Mesenchymal stem cell (in vitro differentiated cells and primary cell): Measurements from ENCODE around the gene IGSF11.

Source experiments
- DNase-seq: peaks from one replicate; pipeline ENCODE4 v3.0.0-alpha.2; 2013
- H2AFZ ChIP-seq: one replicate; pipeline ENCODE4 v1.6.1; 2013; ENCODE audit warnings: low read depth, mild to moderate bottlenecking, control low read depth, inconsistent platforms, low read length, moderate library complexity
- H2AK5ac ChIP-seq: 2 replicates; pipeline ENCODE4 v1.6.1; 2013; ENCODE audit warnings: low read length, moderate library complexity, mild to moderate bottlenecking, inconsistent platforms; ENCODE audit not compliant: severe bottlenecking
- H2BK120ac ChIP-seq: one replicate; pipeline ENCODE4 v1.6.1; 2013; ENCODE audit warnings: low read depth, mild to moderate bottlenecking, inconsistent platforms, low read length, moderate library complexity
- H2BK12ac ChIP-seq, 2 experiments: one replicate each; pipeline ENCODE4 v1.6.1; 2013; ENCODE audit warnings: inconsistent platforms in 2 of 2, low read length in 2 of 2, mild to moderate bottlenecking in 2 of 2, moderate library complexity in 2 of 2, control low read depth in 1 of 2
- H2BK15ac ChIP-seq: one replicate; pipeline ENCODE4 v1.6.1; 2013; ENCODE audit warnings: mild to moderate bottlenecking, low read depth, inconsistent platforms; ENCODE audit not compliant: poor library complexity, severe bottlenecking
- H2BK5ac ChIP-seq: 2 replicates; pipeline ENCODE4 v1.6.1; 2013; ENCODE audit warnings: low read depth, mild to moderate bottlenecking, low read length, control low read depth, inconsistent platforms; ENCODE audit not compliant: poor library complexity, severe bottlenecking
- H3K14ac ChIP-seq, 2 experiments: one replicate each; pipeline ENCODE4 v1.6.1; 2013; ENCODE audit warnings: inconsistent platforms in 2 of 2, low read length in 2 of 2, control low read depth in 1 of 2, mild to moderate bottlenecking in 1 of 2, moderate library complexity in 1 of 2
- H3K18ac ChIP-seq, 2 experiments: one replicate each; pipeline ENCODE4 v1.6.1; 2013; ENCODE audit warnings: inconsistent platforms in 2 of 2, low read length in 2 of 2, control low read depth in 1 of 2, low read depth in 1 of 2, mild to moderate bottlenecking in 1 of 2
- H3K23ac ChIP-seq, 2 experiments: one replicate each; pipeline ENCODE4 v1.6.1; 2013; ENCODE audit warnings: inconsistent platforms in 2 of 2, low read length in 2 of 2, mild to moderate bottlenecking in 2 of 2, moderate library complexity in 2 of 2, control low read depth in 1 of 2
- H3K27ac ChIP-seq: 2 replicates; pipeline ENCODE4 v1.5.1; 2013; ENCODE audit warnings: mild to moderate bottlenecking, moderate library complexity, low read length, control low read depth, inconsistent platforms; ENCODE audit not compliant: poor library complexity, severe bottlenecking
- H3K27me3 ChIP-seq, 2 experiments: 2 replicates each; pipeline versions ENCODE4 v1.6.1 to v1.7.0; 2013; ENCODE audit warnings: low read length in 2 of 2, mild to moderate bottlenecking in 2 of 2, moderate library complexity in 2 of 2, control low read depth in 1 of 2, inconsistent platforms in 1 of 2; ENCODE audit not compliant: control insufficient read depth in 1 of 2, insufficient read depth in 1 of 2
- H3K36me3 ChIP-seq, 2 experiments: 2 replicates each; pipeline versions ENCODE4 v1.6.1 to v1.7.0; 2013; ENCODE audit warnings: low read length in 2 of 2, control low read depth in 1 of 2, inconsistent platforms in 1 of 2, low read depth in 1 of 2, mild to moderate bottlenecking in 1 of 2; ENCODE audit not compliant: insufficient read depth in 2 of 2, control insufficient read depth in 1 of 2
- H3K4ac ChIP-seq, 2 experiments: one replicate each; pipeline ENCODE4 v1.6.1; 2013; ENCODE audit warnings: inconsistent platforms in 2 of 2, low read length in 2 of 2, mild to moderate bottlenecking in 2 of 2, moderate library complexity in 2 of 2, control low read depth in 1 of 2, low read depth in 1 of 2
- H3K4me1 ChIP-seq: 2 replicates; pipeline ENCODE4 v1.6.1; 2013; ENCODE audit warnings: low read depth, low read length, control low read depth; ENCODE audit not compliant: control insufficient read depth, insufficient read depth
- H3K4me2 ChIP-seq: 2 replicates; pipeline ENCODE4 v1.6.1; 2013; ENCODE audit warnings: low read length, mild to moderate bottlenecking, inconsistent platforms; ENCODE audit not compliant: poor library complexity, severe bottlenecking
- H3K4me3 ChIP-seq, 2 experiments: 2 replicates each; pipeline versions ENCODE4 v1.5.1 to v1.7.0; 2013; ENCODE audit warnings: low read length in 2 of 2, mild to moderate bottlenecking in 2 of 2, control low read depth in 1 of 2, low read depth in 1 of 2; ENCODE audit not compliant: insufficient read depth in 1 of 2
- H3K79me1 ChIP-seq: replicated peaks from 2 replicates; pipeline ENCODE4 v1.6.1; 2013; ENCODE audit warnings: mild to moderate bottlenecking, control low read depth, low read length, inconsistent platforms; ENCODE audit not compliant: poor library complexity, severe bottlenecking
- H3K9ac ChIP-seq: 2 replicates; pipeline ENCODE4 v1.7.0; 2013; ENCODE audit warnings: mild to moderate bottlenecking, low read length, moderate library complexity
- H3K9me3 ChIP-seq: 2 replicates; pipeline ENCODE4 v1.7.0; 2013; ENCODE audit warnings: mild to moderate bottlenecking, low read length; ENCODE audit not compliant: control insufficient read depth
- H4K8ac ChIP-seq: one replicate; pipeline ENCODE4 v1.6.1; 2013; ENCODE audit warnings: inconsistent platforms, mild to moderate bottlenecking, low read length, moderate library complexity
- H4K91ac ChIP-seq: one replicate; pipeline ENCODE4 v1.6.1; 2013; ENCODE audit warnings: mild to moderate bottlenecking, low read length, inconsistent platforms
- WGBS: methylation state at CpG from one replicate; pipeline ENCODE4 v1.1.7; 2013; ENCODE audit warnings: mixed read lengths; 5-methylcytosine and 5-hydroxymethylcytosine counted together

IGSF11 gene

GRCh38 chr3:119013951-119014350 lies 20.7 kb downstream of the IGSF11 start:
- DNase-seq, result no peak
- no peak overlapping the region for H3K9ac ChIP-seq
- H2BK15ac ChIP-seq, result no peak overlapping the region
- H2BK120ac ChIP-seq, result no peak overlapping the region
- no peaks in the 10 kb centered on the region for H3K4me1 ChIP-seq
- H2BK5ac ChIP-seq, result no peak overlapping the region
- no peak overlapping the region for H3K4me2 ChIP-seq
- no peaks in the 10 kb centered on the region for H3K9me3 ChIP-seq
- H4K91ac ChIP-seq, result no peak overlapping the region
- no peak overlapping the region for H2AK5ac ChIP-seq
- H3K23ac ChIP-seq, result no peak overlapping the region
- H2AFZ ChIP-seq, result no peak overlapping the region
- no peaks in the 10 kb centered on the region for H3K79me1 ChIP-seq
- H3K14ac ChIP-seq, result no peak overlapping the region
- H3K27ac ChIP-seq, result no peak overlapping the region
- H3K27me3 ChIP-seq, result peaks cover 0 to 5% of the 10 kb centered on the region in 2 experiments
- no peak overlapping the region for H3K18ac ChIP-seq
- H2BK12ac ChIP-seq, result no peak overlapping the region
- H3K4me3 ChIP-seq, result no peak overlapping the region
- no peaks in the 10 kb centered on the region for H3K36me3 ChIP-seq
- no CpG with 5 or more reads among the region's 3 CpGs for WGBS
- no peak overlapping the region for H3K4ac ChIP-seq
- no peak overlapping the region for H4K8ac ChIP-seq

- H3K14ac ChIP-seq, result no peak overlapping the region
- no peak overlapping the region for H3K18ac ChIP-seq
- no peak overlapping the region for H3K9ac ChIP-seq
- H3K36me3 ChIP-seq, result no peaks in the 10 kb centered on the region
- no peak overlapping the region for H2BK15ac ChIP-seq
- H3K27ac ChIP-seq, result no peak overlapping the region
- no peak overlapping the region for H3K23ac ChIP-seq
- no peak overlapping the region for H2AFZ ChIP-seq
- no peak overlapping the region for H2BK12ac ChIP-seq
- no peak overlapping the region for H2AK5ac ChIP-seq
- no peaks in the 10 kb centered on the region for H3K79me1 ChIP-seq
- H3K4me3 ChIP-seq, result no peak overlapping the region
- H3K9me3 ChIP-seq, result no peaks in the 10 kb centered on the region
- H3K4ac ChIP-seq, result no peak overlapping the region
- H4K8ac ChIP-seq, result no peak overlapping the region
- peaks cover 0 to 5% of the 10 kb centered on the region in 2 experiments for H3K27me3 ChIP-seq
- H4K91ac ChIP-seq, result no peak overlapping the region
- no peaks in the 10 kb centered on the region for H3K4me1 ChIP-seq
- DNase-seq, result no peak
- no peak overlapping the region for H2BK120ac ChIP-seq
- no peak overlapping the region for H2BK5ac ChIP-seq
- 91% methylated on average over 1 of the region's 1 CpG for WGBS
- H3K4me2 ChIP-seq, result no peak overlapping the region
Observed at GRCh38 chr3:119011528-119011927, 23.1 kb downstream of the IGSF11 start.

- no peak overlapping the region for H2AK5ac ChIP-seq
- no peak for DNase-seq
Observed at GRCh38 chr3:118997190-118997589, 37.5 kb downstream of the IGSF11 start.

GRCh38 chr3:118991775-118992174 lies 42.9 kb downstream of the IGSF11 start:
- Histone ChIP-seq H2AFZ (no peak overlapping the region), H3K27ac (no peak overlapping the region), H3K18ac (no peak overlapping the region), H3K4me3 (no peak overlapping the region), H3K4me2 (no peak overlapping the region), H3K4me1 (no peaks in the 10 kb centered on the region), H2AK5ac (no peak overlapping the region), H2BK5ac (no peak overlapping the region), H3K9ac (no peak overlapping the region), H2BK120ac (no peak overlapping the region), H4K8ac (no peak overlapping the region), H4K91ac (no peak overlapping the region), H3K14ac (no peak overlapping the region), H3K36me3 (no peaks in the 10 kb centered on the region), H2BK12ac (no peak overlapping the region), H3K4ac (no peak overlapping the region), H2BK15ac (no peak overlapping the region), H3K23ac (no peak overlapping the region), H3K27me3 (peaks cover 4 to 9% of the 10 kb centered on the region in 2 experiments), H3K79me1 (no peaks in the 10 kb centered on the region), H3K9me3 (no peaks in the 10 kb centered on the region)
- 92% methylated on average over 2 of the region's 3 CpGs for WGBS
- DNase-seq, result no peak

More at GRCh38 chr3:118997190-118997589, 37.5 kb downstream of the IGSF11 start:
- H2BK12ac ChIP-seq, result no peak overlapping the region
- no peak overlapping the region for H2BK120ac ChIP-seq
- no peak overlapping the region for H3K27ac ChIP-seq
- H3K79me1 ChIP-seq, result no peaks in the 10 kb centered on the region
- no peak overlapping the region for H3K4ac ChIP-seq
- no peak overlapping the region for H2AFZ ChIP-seq
- H3K9me3 ChIP-seq, result no peaks in the 10 kb centered on the region
- H2BK5ac ChIP-seq, result no peak overlapping the region
- WGBS, result no CpG with 5 or more reads among the region's 2 CpGs
- H2BK15ac ChIP-seq, result no peak overlapping the region
- H3K27me3 ChIP-seq, result no peaks in the 10 kb centered on the region
- H3K4me1 ChIP-seq, result no peaks in the 10 kb centered on the region
- H3K18ac ChIP-seq, result no peak overlapping the region
- H3K4me2 ChIP-seq, result no peak overlapping the region
- H4K8ac ChIP-seq, result no peak overlapping the region
- no peak overlapping the region for H3K9ac ChIP-seq
- H3K23ac ChIP-seq, result no peak overlapping the region
- H4K91ac ChIP-seq, result no peak overlapping the region
- H3K4me3 ChIP-seq, result no peak overlapping the region
- no peaks in the 10 kb centered on the region for H3K36me3 ChIP-seq
- no peak overlapping the region for H3K14ac ChIP-seq
